ENCODE results near the gene TSPAN13.

The TSPAN13 gene

GRCh38 chr7:16727736-16728135 lies 25.8 kb upstream of the TSPAN13 start:
- H3K4me3 Mint-ChIP-seq: no peak overlapping the region
- H3K4me1 Mint-ChIP-seq: no peaks in the 10 kb centered on the region
- no peak for DNase-seq
- no peaks in the 10 kb centered on the region for H3K36me3 Mint-ChIP-seq (ENCODE audit: low read depth)
- H3K27ac Mint-ChIP-seq: no peak overlapping the region
- H3K27me3 Mint-ChIP-seq (ENCODE audit: low read depth, poor library complexity): no peaks in the 10 kb centered on the region
- TF ChIP-seq CTCF (IDR thresholded peaks at IDR 0.05): no peak
- no peaks in the 10 kb centered on the region for H3K9me3 Mint-ChIP-seq

GRCh38 chr7:16728811-16729210 lies 24.7 kb upstream of the TSPAN13 start:
- H3K4me3 Mint-ChIP-seq: no peak overlapping the region
- H3K27me3 Mint-ChIP-seq (ENCODE audit: low read depth, poor library complexity): no peaks in the 10 kb centered on the region
- TF ChIP-seq CTCF (IDR thresholded peaks at IDR 0.05): no peak
- no peaks in the 10 kb centered on the region for H3K9me3 Mint-ChIP-seq
- no peak overlapping the region for H3K27ac Mint-ChIP-seq
- DNase-seq: no peak
- H3K4me1 Mint-ChIP-seq: peaks cover 1% of the 10 kb centered on the region
- no peaks in the 10 kb centered on the region for H3K36me3 Mint-ChIP-seq (ENCODE audit: low read depth)

DNA sequence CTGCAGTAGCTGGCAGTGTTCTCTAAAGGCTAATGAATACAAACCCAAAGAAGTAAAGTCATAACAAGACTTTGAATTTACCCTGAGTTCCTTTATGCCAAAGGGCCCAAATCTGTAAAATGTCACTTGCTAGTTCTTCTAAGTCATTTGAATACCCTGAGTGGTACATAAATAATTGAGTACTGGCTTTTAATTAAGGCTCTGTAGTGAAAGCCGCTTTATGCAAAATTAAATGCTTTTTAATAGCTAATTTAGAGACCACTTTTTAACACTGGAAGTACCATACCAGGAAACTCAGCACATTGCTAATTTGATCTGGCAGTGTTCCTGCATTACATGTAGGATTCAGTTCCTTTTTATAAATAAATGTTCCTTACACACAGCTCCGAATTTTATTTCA lies 24.0 kb upstream of the TSPAN13 start:
- Mint-ChIP-seq H3K9me3 (no peaks in the 10 kb centered on the region), H3K4me1 (peaks cover 8% of the 10 kb centered on the region), H3K4me3 (no peak overlapping the region), H3K27me3 (ENCODE audit: low read depth, poor library complexity) (no peaks in the 10 kb centered on the region), H3K27ac (no peak overlapping the region), H3K36me3 (ENCODE audit: low read depth) (no peaks in the 10 kb centered on the region)
- DNase-seq: no peak
- TF ChIP-seq CTCF (IDR thresholded peaks at IDR 0.05): no peak

- Mint-ChIP-seq H3K4me3 (no peak overlapping the region), H3K27me3 (ENCODE audit: low read depth, poor library complexity) (no peaks in the 10 kb centered on the region), H3K27ac (no peak overlapping the region), H3K9me3 (no peaks in the 10 kb centered on the region), H3K4me1 (peaks cover 20% of the 10 kb centered on the region), H3K36me3 (ENCODE audit: low read depth) (no peaks in the 10 kb centered on the region)
- DNase-seq: no peak
- no peak for TF ChIP-seq CTCF (IDR thresholded peaks at IDR 0.05)
These were observed 22.6 kb upstream of the TSPAN13 start for GRCh38 chr7:16730937-16731336.

- Mint-ChIP-seq H3K27me3 (ENCODE audit: low read depth, poor library complexity) (peaks cover 3% of the 10 kb centered on the region), H3K4me1 (peaks cover 20% of the 10 kb centered on the region), H3K27ac (no peak overlapping the region), H3K4me3 (no peak overlapping the region), H3K9me3 (no peaks in the 10 kb centered on the region), H3K36me3 (ENCODE audit: low read depth) (no peaks in the 10 kb centered on the region)
- no peak for DNase-seq
- no peak for TF ChIP-seq CTCF (IDR thresholded peaks at IDR 0.05)
These were observed 20.7 kb upstream of the TSPAN13 start for GRCh38 chr7:16732828-16733227.

DNA sequence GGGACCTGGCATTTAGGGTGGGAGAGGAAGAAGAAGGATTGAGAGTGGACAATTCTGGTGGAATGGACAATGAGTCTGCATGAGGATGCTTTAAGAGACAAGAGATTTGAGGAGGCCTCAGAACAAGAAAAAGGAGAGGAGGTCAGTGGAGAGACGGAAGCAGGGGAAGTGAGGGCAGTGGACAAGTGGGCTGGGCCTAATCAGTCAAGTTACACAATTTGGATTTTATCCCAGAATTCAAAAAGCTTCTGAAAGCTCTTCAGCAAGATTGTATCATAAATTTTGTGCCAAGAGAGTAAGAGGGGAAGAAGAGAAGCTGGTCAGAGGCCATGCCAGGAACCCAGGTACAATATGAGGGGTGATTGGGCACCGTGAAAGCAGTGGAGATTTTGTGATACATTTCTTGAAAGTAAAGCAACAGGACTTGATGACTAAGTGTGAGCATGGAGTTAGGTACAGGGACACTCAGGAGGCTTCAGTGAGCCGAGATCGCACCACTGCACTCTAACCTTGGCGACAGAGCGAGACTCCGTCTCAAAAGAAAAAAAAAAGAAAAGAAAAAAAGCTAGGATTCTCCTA lies 19.3 kb upstream of the TSPAN13 start:
- Mint-ChIP-seq H3K4me1 (peaks cover 20% of the 10 kb centered on the region), H3K4me3 (no peak overlapping the region), H3K27me3 (ENCODE audit: low read depth, poor library complexity) (peaks cover 3% of the 10 kb centered on the region), H3K9me3 (no peaks in the 10 kb centered on the region), H3K27ac (peak overlapping the region; percentile 68), H3K36me3 (ENCODE audit: low read depth) (no peaks in the 10 kb centered on the region)
- DNase-seq: no peak
- TF ChIP-seq CTCF (IDR thresholded peaks at IDR 0.05): no peak

Measured in nephron progenitor cell (in vitro differentiated cells).